ENCODE results near the gene RTTN.

DNA sequence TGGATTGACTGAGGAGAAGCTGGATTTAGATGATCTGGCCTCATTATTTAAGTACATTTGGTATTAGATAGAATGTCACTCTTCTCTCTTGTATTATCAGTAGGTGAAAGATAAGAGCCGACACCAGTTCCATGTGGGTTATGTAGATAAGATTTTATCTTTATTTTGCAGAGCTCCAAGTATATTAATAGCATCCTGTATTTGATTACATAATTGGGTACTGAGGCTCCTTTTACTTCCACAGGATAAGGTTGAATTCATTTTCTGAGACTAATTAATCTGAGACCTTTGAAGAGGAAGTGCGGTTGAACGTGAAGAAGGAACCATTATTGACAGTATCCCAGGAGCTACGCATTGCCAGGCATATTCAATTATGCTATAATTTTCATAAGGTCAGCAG lies 225.0 kb downstream of the RTTN start:
- no peak for TF ChIP-seq POLR2A (IDR thresholded peaks at IDR 0.05)
- TF ChIP-seq, protein P1, sequence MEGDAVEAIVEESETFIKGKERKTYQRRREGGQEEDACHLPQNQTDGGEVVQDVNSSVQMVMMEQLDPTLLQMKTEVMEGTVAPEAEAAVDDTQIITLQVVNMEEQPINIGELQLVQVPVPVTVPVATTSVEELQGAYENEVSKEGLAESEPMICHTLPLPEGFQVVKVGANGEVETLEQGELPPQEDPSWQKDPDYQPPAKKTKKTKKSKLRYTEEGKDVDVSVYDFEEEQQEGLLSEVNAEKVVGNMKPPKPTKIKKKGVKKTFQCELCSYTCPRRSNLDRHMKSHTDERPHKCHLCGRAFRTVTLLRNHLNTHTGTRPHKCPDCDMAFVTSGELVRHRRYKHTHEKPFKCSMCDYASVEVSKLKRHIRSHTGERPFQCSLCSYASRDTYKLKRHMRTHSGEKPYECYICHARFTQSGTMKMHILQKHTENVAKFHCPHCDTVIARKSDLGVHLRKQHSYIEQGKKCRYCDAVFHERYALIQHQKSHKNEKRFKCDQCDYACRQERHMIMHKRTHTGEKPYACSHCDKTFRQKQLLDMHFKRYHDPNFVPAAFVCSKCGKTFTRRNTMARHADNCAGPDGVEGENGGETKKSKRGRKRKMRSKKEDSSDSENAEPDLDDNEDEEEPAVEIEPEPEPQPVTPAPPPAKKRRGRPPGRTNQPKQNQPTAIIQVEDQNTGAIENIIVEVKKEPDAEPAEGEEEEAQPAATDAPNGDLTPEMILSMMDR (IDR thresholded peaks at IDR 0.05), result no peak

All from uterus (tissue), 2 donors.